K562 (cell line): ENCODE measurements around the gene P2RX3.
A peak's percentile ranks its signal among the peaks of the same experiment; 100 is the strongest.

Source experiments
- CBX5 ChIP-seq: IDR thresholded peaks from 2 replicates; pipeline ENCODE4 v1.6.1; 2014; ENCODE audit warnings: low read depth, borderline replicate concordance
- CHD2 ChIP-seq: IDR thresholded peaks from 2 replicates; pipeline ENCODE4 v1.6.1; 2011; ENCODE audit warnings: low read depth, low read length
- SP1 ChIP-seq: sonication (generic); formaldehyde crosslinking; IDR thresholded peaks from 2 replicates; pipeline ENCODE4 v1.8.1; 2022; ENCODE audit warnings: mild to moderate bottlenecking, missing genetic modification reagents
- ZNF644 ChIP-seq: fragments of 200-800 bp; sonication (Bioruptor generic); IDR thresholded peaks from 2 replicates; pipeline ENCODE4 v1.6.1; 2016; ENCODE audit warnings: low read depth, missing genetic modification characterization, missing compliant biosample characterization
- TF ChIP-seq, protein P1 (sequence below), 3 experiments: IDR thresholded peaks in 2 of 3; conservative IDR thresholded peaks in 1 of 3; 2 replicates each; pipeline ENCODE4 v1.5.1; 2011 to 2012; ENCODE audit warnings: low read length in 3 of 3, mild to moderate bottlenecking in 3 of 3, control low read depth in 2 of 3, improper control_type of control experiment in 1 of 3, inconsistent platforms in 1 of 3, low read depth in 1 of 3, mixed read lengths in 1 of 3, moderate library complexity in 1 of 3; ENCODE audit not compliant: insufficient read depth in 2 of 3
- TF ChIP-seq, protein P2 (sequence below): sonication (generic); formaldehyde crosslinking; IDR thresholded peaks from 2 replicates; pipeline ENCODE4 v1.8.1; 2022; ENCODE audit warnings: missing genetic modification reagents

DNA sequence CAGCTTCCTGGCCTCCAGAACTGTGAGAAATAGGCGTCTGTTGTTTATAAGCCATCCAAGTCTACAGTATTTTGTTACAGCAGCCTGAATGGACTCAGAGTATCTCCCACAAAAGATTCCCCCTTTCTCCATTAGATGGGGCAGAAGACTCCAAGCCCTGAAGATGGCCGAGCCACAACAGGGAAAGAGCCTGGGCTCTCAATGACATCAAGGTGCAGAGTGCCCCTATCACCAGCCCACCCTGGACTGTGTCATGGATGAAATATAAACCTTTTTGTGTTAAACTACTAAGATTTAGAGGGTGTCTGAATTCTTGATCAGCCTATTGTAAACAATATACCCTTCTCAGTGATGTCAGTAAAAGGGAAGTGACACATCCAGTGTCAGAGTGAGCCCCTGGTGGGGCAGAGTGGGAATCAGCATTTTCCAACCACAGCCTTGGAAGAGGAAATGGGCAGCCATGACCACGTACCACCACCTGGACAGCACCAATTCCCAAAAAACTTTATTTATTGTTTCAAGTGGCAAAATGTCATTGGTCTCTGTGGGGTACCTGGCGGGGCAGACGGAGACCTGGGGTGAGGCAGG lies 38.9 kb upstream of the P2RX3 start:
- TF ChIP-seq CBX5 (0 out of 2 replicates have a peak, but pooled peaks have one; percentile 41), CHD2 (no peak), SP1 (CRISPR knock-in tag) (no peak), ZNF644 (no peak)
- TF ChIP-seq, protein P1, sequence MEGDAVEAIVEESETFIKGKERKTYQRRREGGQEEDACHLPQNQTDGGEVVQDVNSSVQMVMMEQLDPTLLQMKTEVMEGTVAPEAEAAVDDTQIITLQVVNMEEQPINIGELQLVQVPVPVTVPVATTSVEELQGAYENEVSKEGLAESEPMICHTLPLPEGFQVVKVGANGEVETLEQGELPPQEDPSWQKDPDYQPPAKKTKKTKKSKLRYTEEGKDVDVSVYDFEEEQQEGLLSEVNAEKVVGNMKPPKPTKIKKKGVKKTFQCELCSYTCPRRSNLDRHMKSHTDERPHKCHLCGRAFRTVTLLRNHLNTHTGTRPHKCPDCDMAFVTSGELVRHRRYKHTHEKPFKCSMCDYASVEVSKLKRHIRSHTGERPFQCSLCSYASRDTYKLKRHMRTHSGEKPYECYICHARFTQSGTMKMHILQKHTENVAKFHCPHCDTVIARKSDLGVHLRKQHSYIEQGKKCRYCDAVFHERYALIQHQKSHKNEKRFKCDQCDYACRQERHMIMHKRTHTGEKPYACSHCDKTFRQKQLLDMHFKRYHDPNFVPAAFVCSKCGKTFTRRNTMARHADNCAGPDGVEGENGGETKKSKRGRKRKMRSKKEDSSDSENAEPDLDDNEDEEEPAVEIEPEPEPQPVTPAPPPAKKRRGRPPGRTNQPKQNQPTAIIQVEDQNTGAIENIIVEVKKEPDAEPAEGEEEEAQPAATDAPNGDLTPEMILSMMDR (IDR thresholded peaks at IDR 0.05 in 2 of 3, conservative IDR thresholded peaks at IDR 0.05 in 1 of 3; ENCODE audit: insufficient read depth in 2 of 3, low read depth in 1 of 3, low read length in 3 of 3), result 0 out of 6 replicates have a peak, but pooled peaks of 1 of the 3 experiments have one; percentile 1
- TF ChIP-seq, protein P2, sequence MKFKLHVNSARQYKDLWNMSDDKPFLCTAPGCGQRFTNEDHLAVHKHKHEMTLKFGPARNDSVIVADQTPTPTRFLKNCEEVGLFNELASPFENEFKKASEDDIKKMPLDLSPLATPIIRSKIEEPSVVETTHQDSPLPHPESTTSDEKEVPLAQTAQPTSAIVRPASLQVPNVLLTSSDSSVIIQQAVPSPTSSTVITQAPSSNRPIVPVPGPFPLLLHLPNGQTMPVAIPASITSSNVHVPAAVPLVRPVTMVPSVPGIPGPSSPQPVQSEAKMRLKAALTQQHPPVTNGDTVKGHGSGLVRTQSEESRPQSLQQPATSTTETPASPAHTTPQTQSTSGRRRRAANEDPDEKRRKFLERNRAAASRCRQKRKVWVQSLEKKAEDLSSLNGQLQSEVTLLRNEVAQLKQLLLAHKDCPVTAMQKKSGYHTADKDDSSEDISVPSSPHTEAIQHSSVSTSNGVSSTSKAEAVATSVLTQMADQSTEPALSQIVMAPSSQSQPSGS, result no peak
